ENCODE measurements around the gene SRPK3. TPM values are rescaled to one million over a fixed set of nuclear protein-coding genes. Genes with fewer than 3 reads are reported as not detected.

SRPK3 gene
- total RNA-seq, 1 donor from 2014 or later, result not detected

DNA sequence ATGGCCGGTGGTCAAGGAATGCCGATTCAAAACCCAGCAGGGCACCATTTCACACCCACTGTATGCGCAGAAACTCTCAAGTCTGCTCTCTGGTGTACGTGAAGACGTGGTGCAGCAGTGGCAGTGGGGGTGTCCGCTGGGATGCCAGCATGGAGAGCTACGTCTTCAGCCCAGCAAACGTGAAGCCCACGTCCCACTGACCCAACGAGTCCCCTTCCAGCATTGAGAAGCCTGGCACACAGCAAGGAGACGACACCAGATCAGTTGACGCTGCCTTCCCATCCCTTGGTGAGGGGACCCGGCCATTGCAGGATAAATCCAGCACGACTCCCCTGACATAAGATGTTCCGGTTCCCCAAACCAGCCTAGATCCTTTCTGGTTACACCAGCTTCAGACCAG, 19.0 kb upstream of the SRPK3 start:
- no peaks in the 10 kb centered on the region for H3K9me3 Mint-ChIP-seq
- no peak overlapping the region for H3K4me3 Mint-ChIP-seq (ENCODE audit: low read depth)
- H3K27ac Mint-ChIP-seq, result no peak overlapping the region
- peaks cover 3% of the 10 kb centered on the region for H3K27me3 Mint-ChIP-seq (ENCODE audit: low read depth)
- H3K36me3 Mint-ChIP-seq (ENCODE audit: low read depth), result no peaks in the 10 kb centered on the region
- DNase-seq (ENCODE audit: low spot score), result no peak
- intact Hi-C loops (cut with micrococcal nuclease), result loop anchor here (10.0 kb wide), 1 partner anchor 163 kb away; the partner anchor contains the start of gene ARHGAP4
- H3K4me1 Mint-ChIP-seq (ENCODE audit: low read depth), result peaks cover 3% of the 10 kb centered on the region

DNA sequence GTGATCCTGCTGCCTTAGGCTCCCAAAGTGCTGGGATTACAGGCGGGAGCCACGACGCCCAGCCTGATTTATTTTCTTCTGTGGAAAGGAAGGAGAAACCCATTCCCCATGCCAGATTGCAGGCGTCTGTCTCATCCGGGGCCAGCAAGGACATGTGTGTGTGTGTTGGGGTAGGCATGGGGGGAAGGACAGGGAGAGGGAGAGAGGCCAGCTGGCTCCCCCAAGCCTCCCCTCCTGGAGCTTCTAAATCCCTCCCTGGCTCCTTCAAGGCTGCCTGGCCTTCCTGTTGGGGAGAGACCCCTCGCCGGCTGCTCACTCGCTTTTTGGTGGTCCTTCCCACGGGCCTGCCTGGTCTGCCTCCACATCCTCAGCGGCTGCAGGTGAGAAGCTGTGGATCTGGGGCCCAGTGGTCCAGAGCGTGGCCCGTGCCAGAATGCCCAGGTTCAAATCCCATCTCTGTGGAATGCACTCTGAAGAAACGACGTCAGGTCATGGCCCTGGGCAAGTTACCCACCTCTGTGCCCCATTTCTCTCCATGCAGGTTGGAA, 18.1 kb upstream of the SRPK3 start:
- Mint-ChIP-seq H3K9me3 (no peaks in the 10 kb centered on the region), H3K27me3 (ENCODE audit: low read depth) (peaks cover under 1% of the 10 kb centered on the region), H3K4me1 (ENCODE audit: low read depth) (peaks cover 4% of the 10 kb centered on the region), H3K27ac (no peak overlapping the region), H3K4me3 (ENCODE audit: low read depth) (no peak overlapping the region), H3K36me3 (ENCODE audit: low read depth) (no peaks in the 10 kb centered on the region)
- no peak for DNase-seq (ENCODE audit: low spot score)
- intact Hi-C loops (cut with micrococcal nuclease), result loop anchor here (10.0 kb wide), 1 partner anchor 162 kb away; the partner anchor contains the start of gene ARHGAP4

DNA sequence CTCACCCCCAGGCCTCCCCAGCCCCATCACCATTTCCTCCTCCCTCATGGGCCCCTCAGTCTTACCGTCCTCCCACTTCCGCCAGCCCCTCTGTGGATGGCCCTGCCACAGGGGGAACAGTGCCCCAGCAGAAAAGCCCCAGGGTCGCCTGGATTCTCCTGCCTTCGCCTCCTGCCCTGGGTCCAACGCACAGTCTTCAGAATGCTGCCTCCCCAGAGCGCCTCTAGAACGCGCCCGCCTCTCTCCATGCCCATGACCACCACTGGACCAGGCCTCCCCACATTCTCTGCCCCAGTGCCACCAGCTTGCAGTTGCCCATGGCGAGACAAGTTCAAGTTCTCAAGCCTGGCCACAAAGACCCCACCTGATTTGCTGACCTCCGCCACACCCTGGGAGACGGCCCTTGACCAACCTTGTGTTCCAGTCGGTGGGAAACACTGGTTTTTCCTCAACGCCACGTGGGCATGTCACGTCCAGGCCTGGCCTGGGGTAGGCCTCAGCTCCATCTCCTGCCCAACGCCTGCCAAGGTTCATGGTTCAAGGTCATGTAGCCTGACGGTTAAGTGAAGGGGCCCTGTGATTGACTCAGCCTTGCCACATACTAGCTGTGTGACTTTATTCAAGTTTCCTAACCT, 17.4 kb upstream of the SRPK3 start:
- no peaks in the 10 kb centered on the region for H3K36me3 Mint-ChIP-seq (ENCODE audit: low read depth)
- H3K4me3 Mint-ChIP-seq (ENCODE audit: low read depth), result no peak overlapping the region
- no peak overlapping the region for H3K27ac Mint-ChIP-seq
- H3K27me3 Mint-ChIP-seq (ENCODE audit: low read depth), result no peaks in the 10 kb centered on the region
- DNase-seq (ENCODE audit: low spot score), result no peak
- H3K4me1 Mint-ChIP-seq (ENCODE audit: low read depth), result peaks cover 4% of the 10 kb centered on the region
- intact Hi-C loops (cut with micrococcal nuclease), result loop anchor here (10.0 kb wide), 1 partner anchor 161 kb away; the partner anchor contains the start of gene ARHGAP4
- no peaks in the 10 kb centered on the region for H3K9me3 Mint-ChIP-seq

DNA sequence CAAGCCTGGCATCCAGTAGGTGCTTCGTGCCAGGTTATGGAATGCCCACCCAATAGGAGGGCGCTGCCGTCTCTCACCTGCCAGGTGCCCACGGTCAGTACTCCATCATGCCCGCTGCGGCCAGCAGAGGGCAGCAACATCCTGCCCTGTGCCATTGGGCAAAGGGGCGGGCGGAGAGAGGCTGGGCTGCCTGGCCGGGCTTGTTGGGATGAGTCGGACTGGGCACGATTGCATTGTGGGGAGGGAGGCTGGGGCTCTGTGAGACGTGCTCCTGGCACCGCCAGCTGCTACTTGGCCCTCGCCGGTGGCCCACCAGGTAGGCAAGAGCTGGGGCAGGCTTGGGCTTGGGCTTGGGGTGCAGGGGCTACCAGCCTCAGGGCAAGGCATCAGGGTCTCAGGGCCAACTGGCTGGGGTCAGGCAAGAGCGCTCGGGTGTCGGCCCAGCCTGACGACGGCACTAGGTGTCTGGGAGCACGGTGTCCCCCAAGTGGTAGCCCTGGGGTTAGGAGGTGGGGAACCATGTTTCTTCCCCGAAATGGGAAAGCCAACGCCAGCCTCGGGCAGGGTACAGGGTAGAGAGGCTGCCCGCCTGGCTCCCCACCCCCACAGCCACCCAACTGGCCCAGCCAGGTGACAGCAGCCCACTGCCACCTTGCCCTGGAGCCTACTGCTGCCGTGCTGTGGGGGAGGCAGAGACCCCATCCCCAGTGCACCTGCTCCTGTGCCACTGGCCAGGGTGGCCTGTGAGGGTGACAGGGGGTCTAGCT, 16.7 kb upstream of the SRPK3 start, which contains the start of gene PLXNB3:
Gene PLXNB3 (plus strand): TSS at position 261 of the 767 bp plus-strand sequence. CDS start 1,287 bp downstream, outside the sequence.
- Mint-ChIP-seq H3K36me3 (ENCODE audit: low read depth) (no peaks in the 10 kb centered on the region), H3K27me3 (ENCODE audit: low read depth) (no peaks in the 10 kb centered on the region), H3K4me1 (ENCODE audit: low read depth) (peaks cover 4% of the 10 kb centered on the region), H3K9me3 (no peaks in the 10 kb centered on the region), H3K4me3 (ENCODE audit: low read depth) (no peak within 1 kb of the TSS), H3K27ac (no peak within 1 kb of the TSS)
- intact Hi-C loops (cut with micrococcal nuclease), result loop anchor here (10.0 kb wide), 1 partner anchor 161 kb away; the partner anchor contains the start of gene ARHGAP4
- peak; percentile 49 for DNase-seq (ENCODE audit: low spot score)

DNA sequence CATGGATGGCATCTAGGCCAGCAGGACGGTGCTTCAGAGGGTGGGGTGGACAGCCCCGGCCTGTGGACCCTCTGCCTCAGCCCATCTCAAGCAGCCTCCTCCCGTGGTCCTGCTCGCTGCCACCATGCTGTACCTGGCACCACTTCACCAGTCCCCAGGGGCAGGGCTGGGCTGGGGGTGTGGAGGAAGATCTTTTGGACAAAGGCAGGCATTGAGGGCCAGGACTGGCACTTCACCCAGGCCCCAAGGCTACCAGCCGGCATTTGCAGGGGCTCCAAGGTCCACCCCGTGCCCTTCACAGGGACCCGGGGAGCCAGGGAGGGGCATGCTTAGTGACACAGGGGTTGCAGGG, 16.1 kb upstream of the SRPK3 start:
- Mint-ChIP-seq H3K36me3 (ENCODE audit: low read depth) (no peaks in the 10 kb centered on the region), H3K4me3 (ENCODE audit: low read depth) (no peak overlapping the region), H3K4me1 (ENCODE audit: low read depth) (peaks cover 4% of the 10 kb centered on the region), H3K9me3 (no peaks in the 10 kb centered on the region), H3K27ac (no peak overlapping the region), H3K27me3 (ENCODE audit: low read depth) (no peaks in the 10 kb centered on the region)
- intact Hi-C loops (cut with micrococcal nuclease), result loop anchor here (10.0 kb wide), 1 partner anchor 160 kb away; the partner anchor contains the start of gene ARHGAP4
- DNase-seq (ENCODE audit: low spot score), result no peak

GRCh38 chrX:153765138-153766079, 15.4 kb upstream of the SRPK3 start:
- no peaks in the 10 kb centered on the region for H3K9me3 Mint-ChIP-seq
- intact Hi-C loops (cut with micrococcal nuclease), result loop anchor here (10.0 kb wide), 1 partner anchor 159 kb away; the partner anchor contains the start of gene ARHGAP4
- DNase-seq (ENCODE audit: low spot score), result no peak

DNA sequence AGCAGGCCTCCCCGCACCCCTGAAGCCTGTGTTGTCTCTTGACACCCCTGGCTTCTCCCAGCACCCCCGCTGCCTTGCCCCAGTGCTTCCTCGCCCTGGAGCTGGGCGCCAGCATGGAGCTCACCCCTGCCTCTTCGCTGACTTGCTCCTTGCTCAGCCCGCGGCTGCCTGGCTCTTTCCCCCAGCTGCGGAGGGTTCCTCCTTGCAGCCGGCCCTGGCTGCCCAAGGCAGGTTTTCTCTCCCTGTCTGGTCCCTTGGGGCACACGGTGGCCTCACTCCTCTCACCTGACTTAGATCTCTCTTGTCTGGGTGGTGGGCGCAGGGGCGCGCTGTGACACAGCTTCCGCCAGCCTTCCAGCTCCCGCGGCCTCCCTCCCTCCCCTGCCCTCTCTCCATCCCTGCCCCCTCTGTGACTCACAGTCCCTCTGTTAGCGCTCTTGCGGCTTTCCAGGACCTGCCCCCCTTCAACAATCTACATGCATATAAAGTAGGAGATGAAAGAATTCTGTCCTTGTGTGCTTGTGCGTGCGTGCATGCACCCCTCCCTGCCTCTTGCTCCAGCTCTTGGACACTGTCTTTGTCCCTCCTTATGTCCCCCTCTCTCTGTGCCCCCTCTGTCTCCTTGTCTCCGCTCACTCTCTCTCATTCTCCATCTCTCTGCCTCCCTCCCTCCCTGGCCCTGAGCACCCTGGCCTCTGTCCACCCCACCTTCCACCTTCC, 14.6 kb upstream of the SRPK3 start:
- no peaks in the 10 kb centered on the region for H3K27me3 Mint-ChIP-seq (ENCODE audit: low read depth)
- H3K27ac Mint-ChIP-seq, result peak overlapping the region; percentile 26
- no peak overlapping the region for H3K4me3 Mint-ChIP-seq (ENCODE audit: low read depth)
- H3K36me3 Mint-ChIP-seq (ENCODE audit: low read depth), result no peaks in the 10 kb centered on the region
- H3K9me3 Mint-ChIP-seq, result no peaks in the 10 kb centered on the region
- intact Hi-C loops (cut with micrococcal nuclease), result loop anchor here (10.0 kb wide), 1 partner anchor 159 kb away; the partner anchor contains the start of gene ARHGAP4
- DNase-seq (ENCODE audit: low spot score), result no peak
- peaks cover 4% of the 10 kb centered on the region for H3K4me1 Mint-ChIP-seq (ENCODE audit: low read depth)

More at GRCh38 chrX:153765138-153766079, 15.4 kb upstream of the SRPK3 start:
- H3K36me3 Mint-ChIP-seq (ENCODE audit: low read depth), result no peaks in the 10 kb centered on the region
- H3K27ac Mint-ChIP-seq, result no peak overlapping the region
- H3K4me1 Mint-ChIP-seq (ENCODE audit: low read depth), result peaks cover 4% of the 10 kb centered on the region
- no peak overlapping the region for H3K4me3 Mint-ChIP-seq (ENCODE audit: low read depth)
- no peaks in the 10 kb centered on the region for H3K27me3 Mint-ChIP-seq (ENCODE audit: low read depth)

DNA sequence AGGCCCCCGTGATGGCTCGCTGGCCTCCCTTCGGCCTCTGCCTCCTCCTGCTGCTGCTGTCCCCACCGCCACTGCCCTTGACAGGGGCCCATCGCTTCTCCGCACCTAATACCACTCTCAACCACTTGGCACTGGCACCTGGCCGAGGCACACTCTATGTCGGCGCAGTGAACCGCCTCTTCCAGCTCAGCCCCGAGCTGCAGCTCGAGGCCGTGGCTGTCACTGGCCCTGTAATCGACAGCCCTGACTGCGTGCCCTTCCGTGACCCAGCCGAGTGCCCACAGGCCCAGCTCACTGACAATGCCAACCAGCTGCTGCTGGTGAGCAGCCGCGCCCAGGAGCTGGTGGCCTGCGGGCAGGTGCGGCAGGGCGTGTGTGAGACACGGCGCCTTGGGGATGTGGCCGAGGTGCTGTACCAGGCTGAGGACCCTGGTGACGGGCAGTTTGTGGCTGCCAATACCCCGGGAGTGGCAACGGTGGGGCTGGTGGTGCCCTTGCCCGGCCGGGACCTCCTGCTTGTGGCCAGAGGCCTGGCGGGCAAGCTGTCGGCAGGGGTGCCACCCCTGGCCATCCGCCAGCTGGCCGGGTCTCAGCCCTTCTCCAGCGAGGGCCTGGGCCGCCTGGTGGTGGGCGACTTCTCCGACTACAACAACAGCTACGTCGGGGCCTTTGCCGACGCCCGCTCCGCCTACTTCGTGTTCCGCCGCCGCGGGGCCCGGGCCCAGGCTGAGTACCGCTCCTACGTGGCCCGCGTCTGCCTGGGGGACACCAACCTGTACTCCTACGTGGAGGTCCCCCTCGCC, 13.8 kb upstream of the SRPK3 start:
- Mint-ChIP-seq H3K9me3 (no peaks in the 10 kb centered on the region), H3K36me3 (ENCODE audit: low read depth) (no peaks in the 10 kb centered on the region), H3K4me1 (ENCODE audit: low read depth) (peaks cover 4% of the 10 kb centered on the region), H3K27me3 (ENCODE audit: low read depth) (no peaks in the 10 kb centered on the region), H3K4me3 (ENCODE audit: low read depth) (no peak overlapping the region), H3K27ac (no peak overlapping the region)
- no peak for DNase-seq (ENCODE audit: low spot score)
- intact Hi-C loops (cut with micrococcal nuclease), result loop anchor here (10.0 kb wide), 1 partner anchor 158 kb away; the partner anchor contains the start of gene ARHGAP4

DNA sequence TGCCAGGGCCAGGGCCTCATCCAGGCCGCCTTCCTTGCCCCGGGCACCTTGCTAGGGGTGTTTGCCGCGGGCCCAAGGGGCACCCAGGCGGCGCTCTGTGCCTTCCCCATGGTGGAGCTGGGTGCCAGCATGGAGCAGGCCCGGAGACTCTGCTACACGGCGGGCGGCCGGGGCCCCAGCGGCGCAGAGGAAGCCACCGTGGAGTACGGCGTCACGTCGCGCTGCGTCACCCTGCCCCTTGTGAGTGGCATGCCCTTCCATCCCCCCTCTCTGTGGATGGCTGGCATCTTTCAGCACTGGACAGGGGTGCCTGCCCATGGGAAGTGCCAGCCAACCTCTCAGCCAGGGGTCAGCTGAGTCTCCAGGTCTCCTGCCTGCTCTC, 13.2 kb upstream of the SRPK3 start:
- H3K27me3 Mint-ChIP-seq (ENCODE audit: low read depth), result no peaks in the 10 kb centered on the region
- no peak for DNase-seq (ENCODE audit: low spot score)
- H3K27ac Mint-ChIP-seq, result no peak overlapping the region
- H3K4me3 Mint-ChIP-seq (ENCODE audit: low read depth), result no peak overlapping the region
- intact Hi-C loops (cut with micrococcal nuclease), result loop anchor here (10.0 kb wide), 1 partner anchor 157 kb away; the partner anchor contains the start of gene ARHGAP4
- peaks cover 4% of the 10 kb centered on the region for H3K4me1 Mint-ChIP-seq (ENCODE audit: low read depth)
- H3K36me3 Mint-ChIP-seq (ENCODE audit: low read depth), result no peaks in the 10 kb centered on the region
- H3K9me3 Mint-ChIP-seq, result no peaks in the 10 kb centered on the region

- DNase-seq (ENCODE audit: low spot score), result no peak
- Mint-ChIP-seq H3K27me3 (ENCODE audit: low read depth) (no peaks in the 10 kb centered on the region), H3K4me3 (ENCODE audit: low read depth) (no peak overlapping the region), H3K4me1 (ENCODE audit: low read depth) (peaks cover 4% of the 10 kb centered on the region), H3K27ac (no peak overlapping the region), H3K9me3 (no peaks in the 10 kb centered on the region), H3K36me3 (ENCODE audit: low read depth) (no peaks in the 10 kb centered on the region)
- intact Hi-C loops (cut with micrococcal nuclease), result loop anchor here (10.0 kb wide), 1 partner anchor 156 kb away; the partner anchor contains the start of gene ARHGAP4
These were observed 12.3 kb upstream of the SRPK3 start for GRCh38 chrX:153768311-153769157.
